DND-41 (cell line): ENCODE measurements around the gene NANOS3.

Experiments
- CTCF ChIP-seq: IDR thresholded peaks from 2 replicates; pipeline ENCODE4 v1.5.1; 2012; ENCODE audit warnings: borderline replicate concordance, low read length, moderate library complexity, mild to moderate bottlenecking; ENCODE audit not compliant: poor library complexity, severe bottlenecking; ENCODE audit errors: extremely low read depth
- EZH2 ChIP-seq: IDR thresholded peaks from 3 replicates; pipeline ENCODE4 v1.6.1; 2012; ENCODE audit warnings: borderline replicate concordance, low read depth, mild to moderate bottlenecking, moderate library complexity, low read length, inconsistent platforms; ENCODE audit not compliant: severe bottlenecking

DNA sequence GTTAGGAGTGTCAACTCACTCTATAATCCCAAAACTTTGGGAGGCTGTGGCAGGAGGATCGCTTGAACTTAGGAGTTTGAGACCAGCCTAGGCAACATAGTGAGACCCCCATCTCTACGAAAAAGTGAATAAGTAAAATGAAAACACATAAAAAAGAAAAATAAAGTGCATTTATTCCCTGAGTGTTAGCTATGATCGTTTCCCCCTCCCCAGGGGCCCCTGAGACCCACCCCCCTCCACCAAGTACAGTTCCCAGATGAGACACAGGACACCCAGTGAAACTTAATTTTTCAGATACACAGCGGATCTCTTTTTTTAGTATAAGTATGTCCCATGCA is 28.6 kb upstream of the NANOS3 start:
- TF ChIP-seq CTCF (no peak), EZH2 (no peak)
